ENCODE results near the gene TNFAIP3.
A peak's percentile ranks its signal among the peaks of the same experiment; 100 is the strongest.
"Not testable (repeated sequence)": the region's sequence is repeated elsewhere in the genome, so short reads cannot be mapped to it uniquely, and the experiment has no call there.

Gene TNFAIP3

GRCh38 chr6:137866914-137867684, at the start of gene TNFAIP3:
Gene TNFAIP3, plus strand, starts transcription at chr6:137867259. Its CDS starts 3,969 bp downstream, at chr6:137871228.
- peak; percentile 95 for DNase-seq (ENCODE audit: low read depth)

- no peak for DNase-seq (ENCODE audit: low read depth)
Observed at GRCh38 chr6:137818440-137818839, 48.6 kb upstream of the TNFAIP3 start.

- no peak for DNase-seq (ENCODE audit: low read depth)
Observed at GRCh38 chr6:137819740-137820139, 47.3 kb upstream of the TNFAIP3 start.

- no peak for DNase-seq (ENCODE audit: low read depth)
Observed at GRCh38 chr6:137820425-137820824, 46.6 kb upstream of the TNFAIP3 start.

GRCh38 chr6:137820952-137821351, 46.1 kb upstream of the TNFAIP3 start:
- DNase-seq (ENCODE audit: low read depth), result no peak

- no peak for DNase-seq (ENCODE audit: low read depth)
Observed at GRCh38 chr6:137821491-137821890, 45.6 kb upstream of the TNFAIP3 start.

GRCh38 chr6:137823826-137824555, 43.1 kb upstream of the TNFAIP3 start:
- peak; percentile 75 for DNase-seq (ENCODE audit: low read depth)

- DNase-seq (ENCODE audit: low read depth), result no peak
Observed at GRCh38 chr6:137824556-137824879, 42.5 kb upstream of the TNFAIP3 start.

GRCh38 chr6:137824896-137825295, 42.2 kb upstream of the TNFAIP3 start:
- DNase-seq (ENCODE audit: low read depth), result no peak

- no peak for DNase-seq (ENCODE audit: low read depth)
Observed at GRCh38 chr6:137827411-137827940, 39.6 kb upstream of the TNFAIP3 start.

- DNase-seq (ENCODE audit: low read depth), result no peak
Observed at GRCh38 chr6:137827977-137828810, 38.9 kb upstream of the TNFAIP3 start.

- peak; percentile 47 for DNase-seq (ENCODE audit: low read depth)
Observed at GRCh38 chr6:137829641-137830083, 37.4 kb upstream of the TNFAIP3 start.

- DNase-seq (ENCODE audit: low read depth), result no peak
Observed at GRCh38 chr6:137830511-137830911, 36.5 kb upstream of the TNFAIP3 start.

GRCh38 chr6:137832110-137832509, 34.9 kb upstream of the TNFAIP3 start:
- DNase-seq (ENCODE audit: low read depth), result peak; percentile 95

- DNase-seq (ENCODE audit: low read depth), result no peak
Observed at GRCh38 chr6:137834508-137834907, 32.6 kb upstream of the TNFAIP3 start.

- DNase-seq (ENCODE audit: low read depth), result no peak
Observed at GRCh38 chr6:137836788-137837187, 30.3 kb upstream of the TNFAIP3 start.

GRCh38 chr6:137838090-137838489, 29.0 kb upstream of the TNFAIP3 start:
- DNase-seq (ENCODE audit: low read depth), result not testable (repeated sequence)

GRCh38 chr6:137838597-137838996, 28.5 kb upstream of the TNFAIP3 start:
- DNase-seq (ENCODE audit: low read depth), result not testable (repeated sequence)

- no peak for DNase-seq (ENCODE audit: low read depth)
Observed at GRCh38 chr6:137839076-137839475, 28.0 kb upstream of the TNFAIP3 start.

GRCh38 chr6:137840252-137840651, 26.8 kb upstream of the TNFAIP3 start:
- no peak for DNase-seq (ENCODE audit: low read depth)

- DNase-seq (ENCODE audit: low read depth), result no peak
Observed at GRCh38 chr6:137843211-137843610, 23.8 kb upstream of the TNFAIP3 start.

GRCh38 chr6:137844327-137844726, 22.7 kb upstream of the TNFAIP3 start:
- not testable (repeated sequence) for DNase-seq (ENCODE audit: low read depth)

All from ELR (cell line).